SK-N-SH treated with all-trans-retinoic acid at 6 μM for 48 hours (cell line): ENCODE measurements around the gene FAM111A.

Experiments
- ATAC-seq: fragments of 200-7000 bp; cut with Tn5 transposase; 3 replicates; pipeline ENCODE4 v1.9.1; 2020; ENCODE audit warnings: mild to moderate bottlenecking, moderate library complexity
- ARNTL ChIP-seq: fragments of 450-650 bp; formaldehyde crosslinking; IDR thresholded peaks from 2 replicates; pipeline ENCODE4 v1.5.0; 2020; ENCODE audit warnings: low read depth, mild to moderate bottlenecking, moderate library complexity, borderline replicate concordance
- BACH2 ChIP-seq: fragments of 250-450 bp; sonication (Bioruptor Pico); IDR thresholded peaks from 2 replicates; pipeline ENCODE4 v1.9.0; 2021; ENCODE audit warnings: mild to moderate bottlenecking, borderline replicate concordance
- CSDC2 ChIP-seq: fragments of 250-450 bp; sonication (Bioruptor Pico); IDR thresholded peaks from 2 replicates; pipeline ENCODE4 v1.5.0; 2020; ENCODE audit warnings: mild to moderate bottlenecking, moderate library complexity
- ESRRG ChIP-seq: fragments of 250-450 bp; sonication (Bioruptor Pico); IDR thresholded peaks from 2 replicates; pipeline ENCODE4 v1.6.1; 2021; ENCODE audit warnings: mild to moderate bottlenecking
- GLIS3 ChIP-seq: fragments of 250-450 bp; sonication (Bioruptor Pico); IDR thresholded peaks from 2 replicates; pipeline ENCODE4 v1.5.0; 2020; ENCODE audit warnings: mild to moderate bottlenecking, moderate library complexity
- ISL1 ChIP-seq: fragments of 250-450 bp; sonication (Bioruptor Pico); IDR thresholded peaks from 2 replicates; pipeline ENCODE4 v2.1.2; 2022; ENCODE audit warnings: mild to moderate bottlenecking, moderate library complexity
- OSR1 ChIP-seq: fragments of 250-450 bp; sonication (Bioruptor Pico); IDR thresholded peaks from 2 replicates; pipeline ENCODE4 v1.8.0; 2022; ENCODE audit warnings: moderate library complexity, mild to moderate bottlenecking, inconsistent platforms
- PATZ1 ChIP-seq: fragments of 250-450 bp; sonication (Bioruptor Pico); IDR thresholded peaks from 2 replicates; pipeline ENCODE4 v1.8.0; 2020; ENCODE audit warnings: mild to moderate bottlenecking, moderate library complexity, borderline replicate concordance
- POU6F1 ChIP-seq: fragments of 250-450 bp; sonication (Bioruptor Pico); IDR thresholded peaks from 2 replicates; pipeline ENCODE4 v1.8.0; 2021; ENCODE audit warnings: low read depth, mild to moderate bottlenecking, moderate library complexity, borderline replicate concordance
- PPARA ChIP-seq: fragments of 250-450 bp; sonication (Bioruptor Pico); IDR thresholded peaks from 2 replicates; pipeline ENCODE4 v1.5.0; 2020; ENCODE audit warnings: mild to moderate bottlenecking, borderline replicate concordance
- RARB ChIP-seq: fragments of 250-450 bp; sonication (Bioruptor Pico); IDR thresholded peaks from 2 replicates; pipeline ENCODE4 v1.8.0; 2021; ENCODE audit warnings: mild to moderate bottlenecking, moderate library complexity
- SNAI2 ChIP-seq: fragments of 250-450 bp; sonication (Bioruptor Pico); IDR thresholded peaks from 2 replicates; pipeline ENCODE4 v1.5.0; 2020; ENCODE audit warnings: mild to moderate bottlenecking, moderate library complexity
- TCF4 ChIP-seq: fragments of 250-450 bp; sonication (Bioruptor Pico); IDR thresholded peaks from 2 replicates; pipeline ENCODE4 v1.8.0; 2021; ENCODE audit warnings: mild to moderate bottlenecking, moderate library complexity, borderline replicate concordance
- TOX ChIP-seq: fragments of 250-450 bp; sonication (Bioruptor Pico); IDR thresholded peaks from 2 replicates; pipeline ENCODE4 v1.8.0; 2021; ENCODE audit warnings: mild to moderate bottlenecking, moderate library complexity, borderline replicate concordance
- ZC3H10 ChIP-seq: fragments of 250-450 bp; sonication (Bioruptor Pico); IDR thresholded peaks from 2 replicates; pipeline ENCODE4 v1.5.1; 2021; ENCODE audit warnings: mild to moderate bottlenecking, moderate library complexity
- ZFP3 ChIP-seq: fragments of 250-450 bp; sonication (Bioruptor Pico); IDR thresholded peaks from 2 replicates; pipeline ENCODE4 v1.5.0; 2020; ENCODE audit warnings: mild to moderate bottlenecking, moderate library complexity
- ZNF565 ChIP-seq: fragments of 450-650 bp; formaldehyde crosslinking; conservative IDR thresholded peaks from 2 replicates; pipeline ENCODE4 v1.5.0; 2020; ENCODE audit warnings: low read depth, mild to moderate bottlenecking, moderate library complexity
- ZNF70 ChIP-seq: fragments of 450-650 bp; formaldehyde crosslinking; IDR thresholded peaks from 2 replicates; pipeline ENCODE4 v1.5.0; 2020; ENCODE audit warnings: mild to moderate bottlenecking, moderate library complexity
- ZNF8 ChIP-seq: fragments of 450-650 bp; formaldehyde crosslinking; IDR thresholded peaks from 2 replicates; pipeline ENCODE4 v1.5.0; 2020; ENCODE audit warnings: mild to moderate bottlenecking, moderate library complexity
- TF ChIP-seq, protein P1 (sequence below): fragments of 250-450 bp; sonication (Bioruptor Pico); IDR thresholded peaks from 2 replicates; pipeline ENCODE4 v1.5.0; 2020; ENCODE audit warnings: mild to moderate bottlenecking, moderate library complexity
- TF ChIP-seq, protein P2 (sequence below): fragments of 250-450 bp; sonication (Bioruptor Pico); IDR thresholded peaks from 2 replicates; pipeline ENCODE4 v1.5.1; 2021; ENCODE audit warnings: mild to moderate bottlenecking, moderate library complexity

The FAM111A gene

GRCh38 chr11:59188954-59189353 is 46.3 kb downstream of the FAM111A start:
- TF ChIP-seq ISL1 (CRISPR knock-in tag) (no peak), ZFP3 (CRISPR knock-in tag) (no peak), ZNF565 (no peak), CSDC2 (no peak), ESRRG (CRISPR knock-in tag) (no peak)
- no peak for ATAC-seq

DNA sequence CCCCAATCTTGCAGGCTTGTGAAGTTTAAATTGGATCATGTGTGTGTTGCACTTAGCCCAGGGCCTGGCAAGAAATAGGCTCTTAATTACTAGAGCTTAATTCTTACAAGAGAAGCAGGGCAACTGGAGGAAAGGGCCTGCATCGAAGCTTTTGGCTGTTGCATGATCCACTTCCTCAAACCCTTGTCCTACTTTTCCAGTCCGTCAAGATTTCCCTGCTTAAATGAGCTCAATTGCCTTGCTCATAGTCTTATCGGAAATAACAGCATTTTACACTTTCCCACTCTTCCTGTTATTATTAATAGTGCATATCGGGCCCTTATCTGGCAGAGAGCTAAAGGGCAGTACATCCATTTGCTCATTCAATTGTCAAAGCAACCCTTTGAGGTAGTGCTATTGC is 47.3 kb downstream of the FAM111A start:
- TF ChIP-seq SNAI2 (CRISPR knock-in tag) (no peak), BACH2 (CRISPR knock-in tag) (no peak), ZNF70 (CRISPR knock-in tag) (no peak), RARB (CRISPR knock-in tag) (no peak), ZNF8 (no peak), GLIS3 (CRISPR knock-in tag) (no peak), ZC3H10 (CRISPR knock-in tag) (no peak), OSR1 (CRISPR knock-in tag) (no peak), ZNF565 (no peak)
- TF ChIP-seq, protein P1, sequence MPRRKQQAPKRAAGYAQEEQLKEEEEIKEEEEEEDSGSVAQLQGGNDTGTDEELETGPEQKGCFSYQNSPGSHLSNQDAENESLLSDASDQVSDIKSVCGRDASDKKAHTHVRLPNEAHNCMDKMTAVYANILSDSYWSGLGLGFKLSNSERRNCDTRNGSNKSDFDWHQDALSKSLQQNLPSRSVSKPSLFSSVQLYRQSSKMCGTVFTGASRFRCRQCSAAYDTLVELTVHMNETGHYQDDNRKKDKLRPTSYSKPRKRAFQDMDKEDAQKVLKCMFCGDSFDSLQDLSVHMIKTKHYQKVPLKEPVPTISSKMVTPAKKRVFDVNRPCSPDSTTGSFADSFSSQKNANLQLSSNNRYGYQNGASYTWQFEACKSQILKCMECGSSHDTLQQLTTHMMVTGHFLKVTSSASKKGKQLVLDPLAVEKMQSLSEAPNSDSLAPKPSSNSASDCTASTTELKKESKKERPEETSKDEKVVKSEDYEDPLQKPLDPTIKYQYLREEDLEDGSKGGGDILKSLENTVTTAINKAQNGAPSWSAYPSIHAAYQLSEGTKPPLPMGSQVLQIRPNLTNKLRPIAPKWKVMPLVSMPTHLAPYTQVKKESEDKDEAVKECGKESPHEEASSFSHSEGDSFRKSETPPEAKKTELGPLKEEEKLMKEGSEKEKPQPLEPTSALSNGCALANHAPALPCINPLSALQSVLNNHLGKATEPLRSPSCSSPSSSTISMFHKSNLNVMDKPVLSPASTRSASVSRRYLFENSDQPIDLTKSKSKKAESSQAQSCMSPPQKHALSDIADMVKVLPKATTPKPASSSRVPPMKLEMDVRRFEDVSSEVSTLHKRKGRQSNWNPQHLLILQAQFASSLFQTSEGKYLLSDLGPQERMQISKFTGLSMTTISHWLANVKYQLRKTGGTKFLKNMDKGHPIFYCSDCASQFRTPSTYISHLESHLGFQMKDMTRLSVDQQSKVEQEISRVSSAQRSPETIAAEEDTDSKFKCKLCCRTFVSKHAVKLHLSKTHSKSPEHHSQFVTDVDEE (CRISPR knock-in tag), result no peak
- ATAC-seq, result no peak

DNA sequence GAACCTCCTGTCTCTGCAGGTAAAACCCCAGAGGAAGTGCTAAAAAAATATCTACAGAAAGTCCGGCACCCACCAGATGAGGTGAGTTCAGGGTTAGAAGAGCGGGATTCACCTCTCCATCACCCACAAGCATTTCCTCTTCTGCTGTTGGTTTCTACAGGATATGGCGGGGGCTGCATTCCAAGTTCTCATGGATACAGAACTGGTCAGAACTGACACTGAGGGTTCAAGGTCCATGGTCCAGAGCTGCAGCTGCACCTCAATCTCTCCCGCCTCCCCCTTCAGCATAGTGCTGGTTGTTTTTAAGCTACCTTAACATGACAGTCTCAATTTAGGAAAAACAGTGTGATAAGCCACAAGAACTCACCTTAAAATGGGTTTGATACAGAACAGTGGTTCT is 48.4 kb downstream of the FAM111A start:
- no peak for TF ChIP-seq ZNF565
- TF ChIP-seq, protein P2, sequence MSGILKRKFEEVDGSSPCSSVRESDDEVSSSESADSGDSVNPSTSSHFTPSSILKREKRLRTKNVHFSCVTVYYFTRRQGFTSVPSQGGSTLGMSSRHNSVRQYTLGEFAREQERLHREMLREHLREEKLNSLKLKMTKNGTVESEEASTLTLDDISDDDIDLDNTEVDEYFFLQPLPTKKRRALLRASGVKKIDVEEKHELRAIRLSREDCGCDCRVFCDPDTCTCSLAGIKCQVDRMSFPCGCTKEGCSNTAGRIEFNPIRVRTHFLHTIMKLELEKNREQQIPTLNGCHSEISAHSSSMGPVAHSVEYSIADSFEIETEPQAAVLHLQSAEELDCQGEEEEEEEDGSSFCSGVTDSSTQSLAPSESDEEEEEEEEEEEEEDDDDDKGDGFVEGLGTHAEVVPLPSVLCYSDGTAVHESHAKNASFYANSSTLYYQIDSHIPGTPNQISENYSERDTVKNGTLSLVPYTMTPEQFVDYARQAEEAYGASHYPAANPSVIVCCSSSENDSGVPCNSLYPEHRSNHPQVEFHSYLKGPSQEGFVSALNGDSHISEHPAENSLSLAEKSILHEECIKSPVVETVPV (CRISPR knock-in tag), result no peak
- TF ChIP-seq, protein P1 (CRISPR knock-in tag), result no peak
- TF ChIP-seq CSDC2, result no peak
- TF ChIP-seq PPARA, result no peak
- TF ChIP-seq TOX (CRISPR knock-in tag), result no peak
- no peak for TF ChIP-seq ISL1 (CRISPR knock-in tag)
- no peak for TF ChIP-seq GLIS3 (CRISPR knock-in tag)
- no peak for TF ChIP-seq ZNF8
- no peak for TF ChIP-seq ARNTL (CRISPR knock-in tag)
- no peak for TF ChIP-seq ZNF70 (CRISPR knock-in tag)
- no peak for TF ChIP-seq BACH2 (CRISPR knock-in tag)
- TF ChIP-seq, all 23 proteins: peak for 0
- no peak for ATAC-seq

DNA sequence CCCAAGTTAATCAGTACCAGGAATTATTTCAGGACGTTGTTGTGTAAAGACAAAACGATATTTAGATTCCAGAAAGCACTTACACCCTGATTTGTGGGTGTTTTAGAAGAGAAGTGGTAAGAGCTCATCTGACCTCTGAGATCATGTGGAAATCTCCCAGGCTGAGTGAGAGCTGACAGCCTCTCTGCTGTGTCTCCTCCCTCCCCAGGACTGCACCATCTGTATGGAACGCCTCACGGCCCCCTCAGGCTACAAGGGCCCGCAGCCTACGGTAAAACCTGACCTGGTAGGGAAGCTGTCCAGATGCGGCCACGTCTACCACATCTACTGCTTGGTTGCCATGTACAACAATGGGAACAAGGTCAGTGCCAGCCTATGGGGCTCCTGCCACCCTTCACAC is 49.2 kb downstream of the FAM111A start:
- TF ChIP-seq ZNF8 (no peak), ISL1 (CRISPR knock-in tag) (no peak), POU6F1 (CRISPR knock-in tag) (no peak), PATZ1 (CRISPR knock-in tag) (no peak), TCF4 (no peak), ZC3H10 (CRISPR knock-in tag) (no peak)
- TF ChIP-seq, protein P2 (CRISPR knock-in tag), result no peak
- no peak for ATAC-seq
